Skeletal muscle tissue (tissue), 4 donors: ENCODE results near the gene SLC1A2. TPM values are rescaled to one million over a fixed set of nuclear protein-coding genes. Genes with fewer than 3 reads are reported as not detected.

ENCODE experiments used
- H3K27ac ChIP-seq: one replicate; pipeline ENCODE4 v1.7.0; 2013; ENCODE audit warnings: mild to moderate bottlenecking, low read depth, low read length, inconsistent platforms
- H3K27me3 ChIP-seq, 3 donors: one replicate each; pipeline ENCODE4 v1.7.0; 2013; ENCODE audit warnings: low read length in 3 of 3; ENCODE audit not compliant: control insufficient read depth in 3 of 3, insufficient read depth in 3 of 3
- H3K36me3 ChIP-seq, 3 donors: one replicate each; pipeline ENCODE4 v1.7.0; 2013; ENCODE audit warnings: low read length in 3 of 3; ENCODE audit not compliant: control insufficient read depth in 3 of 3, insufficient read depth in 3 of 3
- H3K4me1 ChIP-seq, 3 donors: one replicate each; pipeline ENCODE4 v1.7.0; 2013; ENCODE audit warnings: low read length in 3 of 3, mild to moderate bottlenecking in 3 of 3; ENCODE audit not compliant: control insufficient read depth in 3 of 3, insufficient read depth in 3 of 3
- H3K4me3 ChIP-seq, 3 donors: one replicate each; pipeline ENCODE4 v1.7.0; 2013; ENCODE audit warnings: low read length in 3 of 3
- H3K9ac ChIP-seq, 3 donors: one replicate each; pipeline ENCODE4 v1.7.0; 2013; ENCODE audit warnings: low read length in 3 of 3, mild to moderate bottlenecking in 3 of 3, moderate library complexity in 2 of 3, low read depth in 1 of 3
- H3K9me3 ChIP-seq, 3 donors: one replicate each; pipeline ENCODE4 v1.7.0; 2013; ENCODE audit warnings: low read length in 3 of 3; ENCODE audit not compliant: control insufficient read depth in 3 of 3
- total RNA-seq: library from RNA; depleted of rRNA; stranded (reverse); fragments of >200 nt; gene quantifications from one replicate; pipeline ENCODE4 v1.2.3, GENCODE V29; 2014
- donor health status: Osteomylitis.

Gene SLC1A2
- total RNA-seq, 1 donor from 2014 or later = 1.6 TPM

- Histone ChIP-seq H3K36me3 (no peaks in the 10 kb centered on the region), H3K9ac (no peak overlapping the region), H3K9me3 (no peaks in the 10 kb centered on the region), H3K4me1 (peaks cover 0 to 4% (median 0%) of the 10 kb centered on the region in 3 donors), H3K27ac (no peak overlapping the region), H3K27me3 (no peaks in the 10 kb centered on the region), H3K4me3 (no peak overlapping the region)
These were observed 182.7 kb downstream of the SLC1A2 start for GRCh38 chr11:35236667-35237003.

- H3K36me3 ChIP-seq = no peaks in the 10 kb centered on the region
- no peaks in the 10 kb centered on the region for H3K27me3 ChIP-seq
- no peak overlapping the region for H3K27ac ChIP-seq
- H3K9me3 ChIP-seq = no peaks in the 10 kb centered on the region
- peaks cover 0 to 4% (median 0%) of the 10 kb centered on the region in 3 donors for H3K4me1 ChIP-seq
- no peak overlapping the region for H3K9ac ChIP-seq
- no peak overlapping the region for H3K4me3 ChIP-seq
These were observed 183.3 kb downstream of the SLC1A2 start for GRCh38 chr11:35235936-35236666.

- H3K36me3 ChIP-seq = peaks cover 0 to 1% (median under 1%) of the 10 kb centered on the region in 3 donors
- no peaks in the 10 kb centered on the region for H3K27me3 ChIP-seq
- H3K9ac ChIP-seq = no peak overlapping the region
- H3K9me3 ChIP-seq = no peaks in the 10 kb centered on the region
- no peak overlapping the region for H3K27ac ChIP-seq
- H3K4me3 ChIP-seq = no peak overlapping the region
- peaks cover 0 to 4% (median 0%) of the 10 kb centered on the region in 3 donors for H3K4me1 ChIP-seq
These were observed 183.9 kb downstream of the SLC1A2 start for GRCh38 chr11:35235498-35235897.

- Histone ChIP-seq H3K9ac (no peak overlapping the region), H3K27me3 (no peaks in the 10 kb centered on the region), H3K27ac (no peak overlapping the region), H3K4me3 (no peak overlapping the region), H3K9me3 (no peaks in the 10 kb centered on the region), H3K4me1 (peaks cover 0 to 4% (median 0%) of the 10 kb centered on the region in 3 donors), H3K36me3 (peaks cover 0 to 5% (median 4%) of the 10 kb centered on the region in 3 donors)
These were observed 184.2 kb downstream of the SLC1A2 start for GRCh38 chr11:35235157-35235468.

- H3K27me3 ChIP-seq = no peaks in the 10 kb centered on the region
- H3K4me1 ChIP-seq = peaks cover 0 to 4% (median 0%) of the 10 kb centered on the region in 3 donors
- peaks cover 0 to 7% (median 4%) of the 10 kb centered on the region in 3 donors for H3K36me3 ChIP-seq
- no peak overlapping the region for H3K4me3 ChIP-seq
- H3K9ac ChIP-seq = no peak overlapping the region
- no peak overlapping the region for H3K27ac ChIP-seq
- no peaks in the 10 kb centered on the region for H3K9me3 ChIP-seq
These were observed 184.8 kb downstream of the SLC1A2 start for GRCh38 chr11:35234460-35235156.

- no peak overlapping the region for H3K9ac ChIP-seq
- H3K4me1 ChIP-seq = peaks cover 0 to 4% (median 0%) of the 10 kb centered on the region in 3 donors
- peaks cover 0 to 14% (median 10%) of the 10 kb centered on the region in 3 donors for H3K36me3 ChIP-seq
These were observed 185.8 kb downstream of the SLC1A2 start for GRCh38 chr11:35233518-35233917.

GRCh38 chr11:35232891-35233330 is 186.4 kb downstream of the SLC1A2 start:
- Histone ChIP-seq H3K4me3 (no peak overlapping the region), H3K27me3 (no peaks in the 10 kb centered on the region), H3K4me1 (peaks cover 0 to 2% (median 0%) of the 10 kb centered on the region in 3 donors), H3K27ac (no peak overlapping the region), H3K9ac (no peak overlapping the region), H3K9me3 (no peaks in the 10 kb centered on the region), H3K36me3 (peaks cover 0 to 15% (median 10%) of the 10 kb centered on the region in 3 donors)

More at GRCh38 chr11:35233518-35233917, 185.8 kb downstream of the SLC1A2 start:
- H3K9me3 ChIP-seq = no peaks in the 10 kb centered on the region
- no peak overlapping the region for H3K4me3 ChIP-seq
- H3K27ac ChIP-seq = no peak overlapping the region
- H3K27me3 ChIP-seq = no peaks in the 10 kb centered on the region

DNA sequence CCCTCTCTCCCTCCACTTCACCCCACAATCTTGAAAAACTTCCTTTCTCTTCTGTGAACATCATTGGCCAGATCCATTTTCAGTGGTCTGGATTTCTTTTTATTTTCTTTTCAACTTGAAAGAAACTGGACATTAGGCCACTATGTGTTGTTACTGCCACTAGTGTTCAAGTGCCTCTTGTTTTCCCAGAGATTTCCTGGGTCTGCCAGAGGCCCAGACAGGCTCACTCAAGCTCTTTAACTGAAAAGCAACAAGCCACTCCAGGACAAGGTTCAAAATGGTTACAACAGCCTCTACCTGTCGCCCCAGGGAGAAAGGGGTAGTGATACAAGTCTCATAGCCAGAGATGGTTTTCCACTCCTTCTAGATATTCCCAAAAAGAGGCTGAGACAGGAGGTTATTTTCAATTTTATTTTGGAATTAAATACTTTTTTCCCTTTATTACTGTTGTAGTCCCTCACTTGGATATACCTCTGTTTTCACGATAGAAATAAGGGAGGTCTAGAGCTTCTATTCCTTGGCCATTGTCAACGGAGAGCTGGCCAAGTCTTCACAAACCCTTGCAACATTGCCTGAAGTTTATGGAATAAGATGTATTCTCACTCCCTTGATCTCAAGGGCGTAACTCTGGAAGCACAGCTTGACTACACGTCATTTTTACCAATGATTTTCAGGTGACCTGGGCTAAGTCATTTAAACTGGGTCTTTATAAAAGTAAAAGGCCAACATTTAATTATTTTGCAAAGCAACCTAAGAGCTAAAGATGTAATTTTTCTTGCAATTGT is 188.1 kb downstream of the SLC1A2 start:
- H3K4me1 ChIP-seq = no peaks in the 10 kb centered on the region
- peaks cover 0 to 16% (median 15%) of the 10 kb centered on the region in 3 donors for H3K36me3 ChIP-seq
- H3K27ac ChIP-seq = no peak overlapping the region
- no peak overlapping the region for H3K9ac ChIP-seq
- no peak overlapping the region for H3K4me3 ChIP-seq
- no peaks in the 10 kb centered on the region for H3K27me3 ChIP-seq
- H3K9me3 ChIP-seq = no peaks in the 10 kb centered on the region

DNA sequence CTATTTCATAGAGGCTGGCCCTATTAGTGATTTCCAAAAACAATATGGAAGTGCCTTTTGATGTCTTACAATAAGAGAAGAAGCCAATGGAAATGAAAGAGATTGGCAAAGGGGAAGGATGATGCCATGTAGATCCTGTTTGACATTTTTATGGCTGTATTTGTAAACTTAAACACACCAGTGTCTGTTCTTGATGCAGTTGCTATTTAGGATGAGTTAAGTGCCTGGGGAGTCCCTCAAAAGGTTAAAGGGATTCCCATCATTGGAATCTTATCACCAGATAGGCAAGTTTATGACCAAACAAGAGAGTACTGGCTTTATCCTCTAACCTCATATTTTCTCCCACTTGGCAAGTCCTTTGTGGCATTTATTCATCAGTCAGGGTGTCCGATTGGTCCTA is 189.0 kb downstream of the SLC1A2 start:
- Histone ChIP-seq H3K4me3 (no peak overlapping the region), H3K4me1 (no peaks in the 10 kb centered on the region), H3K9ac (no peak overlapping the region), H3K36me3 (peaks cover 0 to 19% (median 15%) of the 10 kb centered on the region in 3 donors), H3K27me3 (no peaks in the 10 kb centered on the region), H3K27ac (no peak overlapping the region), H3K9me3 (no peaks in the 10 kb centered on the region)
